PC-9 (cell line): ENCODE data around the gene RTCB. TPM values are rescaled to one million over a fixed set of nuclear protein-coding genes. Genes with fewer than 3 reads are reported as not detected.

ENCODE experiments used
- BruUV-seq: library from RNA; stranded (reverse); fragments of 400-500 nt; replicated peaks from 2 replicates; lab custom pipeline; 2021; lab: Mats Ljungman, UMichigan
- CTCF ChIA-PET: fragments of 300-600 bp; sonication (Branson Sonifier 250); formaldehyde crosslinking; loops from one replicate; lab custom pipeline; 2022; ENCODE audit warnings: antibody characterized with exemption; lab: Charles Lee
- POLR2A ChIA-PET: fragments of 300-600 bp; sonication (Branson Sonifier 250); formaldehyde crosslinking; loops from one replicate; lab custom pipeline; 2022; ENCODE audit warnings: antibody characterized with exemption; ENCODE audit not compliant: unreplicated experiment; lab: Charles Lee
- DNase-seq, 2 experiments: peaks; one replicate each; pipeline versions ENCODE4 v3.0.0 to v3.0.0-alpha.2; 2015 to 2022; ENCODE audit warnings: mixed read lengths in 1 of 2
- H2AFZ ChIP-seq: fragments of 200-600 bp; sonication (generic); 2 replicates; pipeline ENCODE4 v1.8.1; 2017; ENCODE audit warnings: antibody characterized with exemption
- H3F3A ChIP-seq: fragments of 200-600 bp; sonication (generic); 2 replicates; pipeline ENCODE4 v1.8.1; 2017; ENCODE audit warnings: antibody characterized with exemption, mild to moderate bottlenecking, low read depth; ENCODE audit not compliant: insufficient read depth
- H3K27ac ChIP-seq: fragments of 200-600 bp; sonication (generic); 2 replicates; pipeline ENCODE4 v1.6.1; 2016; ENCODE audit warnings: mixed run types
- H3K27me3 ChIP-seq: fragments of 200-600 bp; sonication (generic); 2 replicates; pipeline ENCODE4 v1.6.1; 2016; ENCODE audit warnings: low read depth, mixed run types; ENCODE audit not compliant: insufficient read depth
- H3K36me3 ChIP-seq: fragments of 200-600 bp; sonication (generic); 2 replicates; pipeline ENCODE4 v1.6.1; 2016; ENCODE audit warnings: low read depth, mixed run types
- H3K4me1 ChIP-seq: fragments of 200-600 bp; sonication (generic); replicated peaks from 2 replicates; pipeline ENCODE4 v1.6.1; 2016; ENCODE audit warnings: mixed run types; ENCODE audit not compliant: insufficient read depth
- H3K4me2 ChIP-seq: fragments of 200-600 bp; sonication (generic); 2 replicates; pipeline ENCODE4 v1.6.1; 2017; ENCODE audit warnings: mixed run types
- H3K4me3 ChIP-seq: fragments of 200-600 bp; sonication (generic); 2 replicates; pipeline ENCODE4 v1.6.1; 2016; ENCODE audit warnings: mixed run types
- H3K79me2 ChIP-seq: fragments of 200-600 bp; sonication (generic); 2 replicates; pipeline ENCODE4 v1.6.1; 2017; ENCODE audit warnings: low read depth, mixed run types
- H3K9me2 ChIP-seq: fragments of 200-600 bp; sonication (generic); 2 replicates; pipeline ENCODE4 v1.8.1; 2017; ENCODE audit warnings: mild to moderate bottlenecking; ENCODE audit not compliant: insufficient read depth
- H3K9me3 ChIP-seq: fragments of 200-600 bp; sonication (generic); 2 replicates; pipeline ENCODE4 v1.8.1; 2016; ENCODE audit warnings: low read depth; ENCODE audit not compliant: insufficient read depth
- H4K20me1 ChIP-seq: fragments of 200-600 bp; sonication (generic); 2 replicates; pipeline ENCODE4 v1.8.1; 2017; ENCODE audit not compliant: insufficient read depth
- CTCF ChIP-seq: fragments of 200-600 bp; sonication (generic); conservative IDR thresholded peaks from 2 replicates; pipeline ENCODE4 v1.6.1; 2017; ENCODE audit warnings: mixed run types, antibody characterized with exemption, mild to moderate bottlenecking, moderate library complexity
- EZH2 ChIP-seq: fragments of 200-600 bp; sonication (generic); IDR thresholded peaks from 2 replicates; pipeline ENCODE4 v1.8.0; 2017; ENCODE audit warnings: antibody characterized with exemption, low read depth
- intact Hi-C: fragments of 100-400 bp; cut with micrococcal nuclease; formaldehyde crosslinking; loops from one replicate; pipeline ENCODE4 v1.10.0; 2022; ENCODE audit not compliant: unreplicated experiment
- total RNA-seq: library from RNA; stranded (reverse); gene quantifications from 2 replicates; pipeline ENCODE4 v1.2.3, GENCODE V29; 2021

The RTCB gene
- total RNA-seq, 1 experiment from 2014 or later: 76.5 TPM

DNA sequence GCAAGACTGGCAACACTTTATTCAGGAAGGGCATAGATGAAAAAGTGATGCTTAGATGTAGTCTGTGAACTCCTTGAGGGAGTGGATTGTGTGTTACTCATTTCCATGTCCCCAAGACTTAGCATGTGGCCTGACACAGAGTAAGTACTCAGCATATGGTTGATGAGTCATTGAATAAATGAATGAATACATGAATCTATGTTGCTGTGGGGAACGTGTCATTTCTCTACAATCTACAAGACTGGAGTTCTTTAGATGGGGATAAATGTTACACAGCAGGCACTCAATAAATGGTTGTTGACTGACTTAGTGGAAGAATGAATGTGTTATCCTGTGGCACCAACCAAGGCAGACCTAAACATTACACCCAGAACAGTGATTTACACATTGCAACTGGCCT lies 34.3 kb upstream of the RTCB start:
- Histone ChIP-seq H3K9me3 (no peaks in the 10 kb centered on the region), H3K4me3 (no peak overlapping the region), H3F3A (peaks cover 8% of the 10 kb centered on the region; the same call in 1 of the 2 replicates), H3K27me3 (peaks cover 55% of the 10 kb centered on the region), H3K79me2 (no peaks in the 10 kb centered on the region), H3K9me2 (no peaks in the 10 kb centered on the region), H3K27ac (no peak overlapping the region), H3K36me3 (no peaks in the 10 kb centered on the region), H3K4me1 (0 out of 2 replicates have a peak, but pooled peaks cover 5% of the 10 kb centered on the region), H4K20me1 (no peaks in the 10 kb centered on the region), H3K4me2 (no peak overlapping the region), H2AFZ (no peak overlapping the region)
- DNase-seq: no peak
- no TSS peak for BruUV-seq
- CTCF ChIA-PET: interaction anchor here (0.6 kb wide), 1 partner anchor 474 kb away, joined by 12 read pairs; no protein-coding TSS in a partner anchor
- intact Hi-C loops: no loop called here
- POLR2A ChIA-PET: no interaction called here
- TF ChIP-seq EZH2: no peak
- no peak for TF ChIP-seq CTCF

- no peak overlapping the region for H2AFZ ChIP-seq
- H3K27ac ChIP-seq: no peak overlapping the region
- H3K9me3 ChIP-seq: no peaks in the 10 kb centered on the region
- H3K9me2 ChIP-seq: no peaks in the 10 kb centered on the region
- POLR2A ChIA-PET: no interaction called here
- no peaks in the 10 kb centered on the region for H3K79me2 ChIP-seq
- intact Hi-C loops: no loop called here
- TF ChIP-seq CTCF (peak; percentile 70), EZH2 (no peak)
- CTCF ChIA-PET: interaction anchor here (1.1 kb wide), 1 partner anchor 393 kb away, joined by 14 read pairs; no protein-coding TSS in a partner anchor
- H4K20me1 ChIP-seq: no peaks in the 10 kb centered on the region
- DNase-seq: peak; percentile 25 to 51
- H3F3A ChIP-seq: 0 out of 2 replicates have a peak, but pooled peaks cover 4% of the 10 kb centered on the region
- 0 out of 2 replicates have a peak, but pooled peaks cover under 1% of the 10 kb centered on the region for H3K4me1 ChIP-seq
- no TSS peak for BruUV-seq
- no peaks in the 10 kb centered on the region for H3K36me3 ChIP-seq
- H3K27me3 ChIP-seq: peaks cover 78% of the 10 kb centered on the region
- no peak overlapping the region for H3K4me2 ChIP-seq
- no peak overlapping the region for H3K4me3 ChIP-seq
Measured at GRCh38 chr22:32444068-32444467, 32.0 kb upstream of the RTCB start.

DNA sequence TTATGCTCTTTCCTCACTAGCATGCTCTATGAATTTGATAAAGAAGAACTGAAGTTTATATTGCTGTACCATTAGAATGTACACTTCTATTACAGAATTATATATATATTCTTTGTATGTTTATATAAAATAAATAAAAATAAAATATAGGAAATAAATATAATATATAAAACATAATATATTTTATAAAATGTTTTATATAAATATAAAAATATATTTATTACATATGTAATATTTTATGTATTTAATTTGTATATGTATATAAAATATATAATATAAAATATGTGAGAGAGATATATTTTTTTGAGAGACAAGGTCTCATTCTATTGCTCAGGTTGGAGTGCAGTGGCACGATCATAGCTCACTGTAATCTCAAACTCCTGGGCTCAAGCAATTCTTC lies 18.3 kb upstream of the RTCB start:
- TF ChIP-seq CTCF (no peak), EZH2 (no peak)
- Histone ChIP-seq H3K9me2 (no peaks in the 10 kb centered on the region), H3K9me3 (no peaks in the 10 kb centered on the region), H3K79me2 (no peaks in the 10 kb centered on the region), H3K4me2 (no peak overlapping the region), H3K27me3 (peaks cover 49% of the 10 kb centered on the region), H3K4me3 (no peak overlapping the region), H4K20me1 (no peaks in the 10 kb centered on the region), H3K4me1 (no peaks in the 10 kb centered on the region), H3K27ac (no peak overlapping the region), H3K36me3 (no peaks in the 10 kb centered on the region), H3F3A (no peaks in the 10 kb centered on the region), H2AFZ (no peak overlapping the region)
- CTCF ChIA-PET: no interaction called here
- POLR2A ChIA-PET: no interaction called here
- no TSS peak for BruUV-seq
- intact Hi-C loops: no loop called here
- DNase-seq: no peak
